Large intestine (tissue), 3 donors: ENCODE measurements around the gene IFT52. TPM values are rescaled to one million over a fixed set of nuclear protein-coding genes. Genes with fewer than 3 reads are reported as not detected.
"Not testable (repeated sequence)": the region's sequence is repeated elsewhere in the genome, so short reads cannot be mapped to it uniquely, and the experiment has no call there.

ENCODE experiments used
- DNase-seq, 2 donors: peaks; one replicate each; pipeline versions ENCODE4 v3.0.0 to v3.0.0-alpha.2; 2013
- H3K27ac ChIP-seq: one replicate; pipeline ENCODE4 v1.5.1; 2013; ENCODE audit warnings: low read length
- H3K27me3 ChIP-seq: 2 replicates; pipeline ENCODE4 v1.6.1; 2013; ENCODE audit warnings: low read length; ENCODE audit not compliant: control insufficient read depth, insufficient read depth
- H3K36me3 ChIP-seq: 2 replicates; pipeline ENCODE4 v1.6.1; 2013; ENCODE audit warnings: low read length; ENCODE audit not compliant: control insufficient read depth, insufficient read depth
- H3K4me1 ChIP-seq: one replicate; pipeline ENCODE4 v1.6.1; 2013; ENCODE audit warnings: low read length; ENCODE audit not compliant: control insufficient read depth, insufficient read depth
- H3K4me3 ChIP-seq: one replicate; pipeline ENCODE4 v1.5.1; 2013; ENCODE audit warnings: low read length
- H3K9me3 ChIP-seq: one replicate; pipeline ENCODE4 v1.6.1; 2013; ENCODE audit warnings: mild to moderate bottlenecking, low read depth, low read length, moderate library complexity; ENCODE audit not compliant: control insufficient read depth
- WGBS: methylation state at CpG from one replicate; pipeline ENCODE4 v1.1.5; 2013; ENCODE audit warnings: low lambda C conversion rate; ENCODE audit not compliant: insufficient coverage; 5-methylcytosine and 5-hydroxymethylcytosine counted together
- polyA plus RNA-seq: library from polyadenylated mRNA; unstranded; fragments of 120-200 nt; gene quantifications from one replicate; pipeline ENCODE4 v1.2.1, GENCODE V29; 2013

Gene IFT52
- polyA plus RNA-seq, 1 donor = 52.9 TPM

- not testable (repeated sequence) for DNase-seq, H3K27ac ChIP-seq, H3K4me1 ChIP-seq, H3K9me3 ChIP-seq, H3K4me3 ChIP-seq, H3K27me3 ChIP-seq
- H3K36me3 ChIP-seq = peaks cover 24% of the 10 kb centered on the region
- WGBS = no CpG with 5 or more reads among the region's 30 CpGs
Observed at GRCh38 chr20:43607278-43607677, 16.5 kb downstream of the IFT52 start.

- Histone ChIP-seq H3K4me3 (no peak overlapping the region), H3K27ac (no peak overlapping the region), H3K9me3 (no peaks in the 10 kb centered on the region), H3K27me3 (no peaks in the 10 kb centered on the region), H3K4me1 (no peaks in the 10 kb centered on the region), H3K36me3 (peaks cover 26% of the 10 kb centered on the region)
- no peak for DNase-seq
- WGBS = 100% methylated on average over 1 of the region's 8 CpGs
Observed at GRCh38 chr20:43631598-43631997, 40.9 kb downstream of the IFT52 start.

GRCh38 chr20:43636429-43636828 is 45.7 kb downstream of the IFT52 start:
- Histone ChIP-seq H3K27me3 (no peaks in the 10 kb centered on the region), H3K4me1 (no peaks in the 10 kb centered on the region), H3K4me3 (no peak overlapping the region), H3K36me3 (peaks cover 39% of the 10 kb centered on the region), H3K9me3 (no peaks in the 10 kb centered on the region), H3K27ac (no peak overlapping the region)
- WGBS = no CpG with 5 or more reads among the region's 2 CpGs
- DNase-seq = no peak

GRCh38 chr20:43642548-43642947 is 51.8 kb downstream of the IFT52 start:
- no peak for DNase-seq
- no peaks in the 10 kb centered on the region for H3K4me1 ChIP-seq
- no peaks in the 10 kb centered on the region for H3K27me3 ChIP-seq
- H3K27ac ChIP-seq = no peak overlapping the region
- H3K36me3 ChIP-seq = peaks cover 30% of the 10 kb centered on the region
- no CpG with 5 or more reads among the region's 4 CpGs for WGBS
- no peaks in the 10 kb centered on the region for H3K9me3 ChIP-seq
- no peak overlapping the region for H3K4me3 ChIP-seq

GRCh38 chr20:43650997-43651525 is 60.3 kb downstream of the IFT52 start:
- H3K4me3 ChIP-seq = no peak overlapping the region
- H3K4me1 ChIP-seq = no peaks in the 10 kb centered on the region
- H3K27ac ChIP-seq = no peak overlapping the region
- WGBS = no CpG with 5 or more reads among the region's 3 CpGs
- no peak for DNase-seq
- no peaks in the 10 kb centered on the region for H3K27me3 ChIP-seq
- peaks cover 7% of the 10 kb centered on the region for H3K36me3 ChIP-seq
- H3K9me3 ChIP-seq = no peaks in the 10 kb centered on the region

- WGBS = no CpG with 5 or more reads among the region's 10 CpGs
Observed at GRCh38 chr20:43651650-43652184, 61.0 kb downstream of the IFT52 start.

GRCh38 chr20:43653966-43654365 is 63.2 kb downstream of the IFT52 start:
- Histone ChIP-seq H3K4me1 (peaks cover 11% of the 10 kb centered on the region), H3K27me3 (no peaks in the 10 kb centered on the region), H3K36me3 (no peaks in the 10 kb centered on the region), H3K27ac (no peak overlapping the region), H3K4me3 (no peak overlapping the region), H3K9me3 (no peaks in the 10 kb centered on the region)
- DNase-seq = peak in 1 of 2 donors; percentile 12
- WGBS = no CpG with 5 or more reads among the region's 3 CpGs

More at GRCh38 chr20:43651650-43652184, 61.0 kb downstream of the IFT52 start:
- DNase-seq, H3K9me3 ChIP-seq, H3K4me3 ChIP-seq, H3K27me3 ChIP-seq, H3K27ac ChIP-seq, H3K36me3 ChIP-seq, H3K4me1 ChIP-seq: not testable (repeated sequence)

GRCh38 chr20:43655176-43655575 is 64.4 kb downstream of the IFT52 start:
- not testable (repeated sequence) for H3K27ac ChIP-seq, H3K9me3 ChIP-seq, H3K4me3 ChIP-seq, H3K36me3 ChIP-seq, H3K27me3 ChIP-seq, DNase-seq
- peaks cover 11% of the 10 kb centered on the region for H3K4me1 ChIP-seq
- no CpG with 5 or more reads among the region's 6 CpGs for WGBS

GRCh38 chr20:43655937-43656336 is 65.2 kb downstream of the IFT52 start:
- Histone ChIP-seq H3K4me1 (peaks cover 11% of the 10 kb centered on the region), H3K27ac (no peak overlapping the region), H3K4me3 (no peak overlapping the region), H3K36me3 (no peaks in the 10 kb centered on the region), H3K9me3 (no peaks in the 10 kb centered on the region), H3K27me3 (no peaks in the 10 kb centered on the region)
- WGBS = no CpG with 5 or more reads among the region's 3 CpGs
- DNase-seq = no peak

- 21% methylated on average over 2 of the region's 11 CpGs for WGBS
- Histone ChIP-seq H3K4me1 (peaks cover 18% of the 10 kb centered on the region), H3K4me3 (peak overlapping the region; percentile 70), H3K9me3 (no peaks in the 10 kb centered on the region), H3K27me3 (no peaks in the 10 kb centered on the region), H3K27ac (peak overlapping the region; percentile 83), H3K36me3 (no peaks in the 10 kb centered on the region)
- DNase-seq = peak; percentile 48 to 64
Observed at GRCh38 chr20:43658069-43658722, 67.5 kb downstream of the IFT52 start.
